ENCODE measurements around the gene ERN1. TPM values are rescaled to one million over a fixed set of nuclear protein-coding genes. Genes with fewer than 3 reads are reported as not detected.

ERN1 gene
- total and polyA plus RNA-seq, 2 donors (not counting 3 experiments of a cell fraction or from before 2014, with no cell fraction given), result 9.1 to 21.5 TPM

DNA sequence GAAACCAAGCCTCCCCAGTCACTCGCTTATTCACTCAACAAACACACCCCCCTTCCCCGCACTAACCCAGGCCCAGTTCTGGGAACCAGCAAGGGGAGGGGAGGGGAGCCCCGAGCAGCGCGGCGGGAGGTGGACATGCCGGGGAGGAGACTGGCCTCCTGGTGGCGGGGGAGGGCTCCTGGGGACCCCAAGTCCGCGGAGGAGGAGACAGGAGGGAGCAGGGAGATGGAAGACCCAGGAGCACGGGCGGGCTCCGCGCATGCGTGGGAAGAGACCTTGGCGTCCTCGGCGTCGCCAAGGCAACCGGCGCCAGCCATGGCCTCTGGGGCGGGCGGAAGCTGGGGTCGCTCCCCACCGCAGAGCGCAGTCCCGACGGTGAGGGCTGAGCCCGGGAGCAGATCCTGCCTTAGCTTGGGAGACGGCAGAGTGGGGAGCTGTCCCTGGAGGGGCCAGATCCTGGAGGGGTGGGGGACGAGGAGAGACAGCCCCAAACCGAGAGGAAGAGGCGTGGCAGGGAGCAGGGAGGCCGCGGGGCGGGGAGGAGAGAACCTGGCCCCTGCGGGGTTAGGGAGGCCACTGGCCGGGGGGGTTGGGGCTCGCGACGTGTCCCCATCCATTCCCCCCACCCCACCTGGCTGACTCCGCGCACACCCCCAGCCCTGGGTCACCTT, 131.8 kb downstream of the ERN1 start, which contains the start of gene PRR29:
Gene PRR29, plus strand, starts transcription at position 302 of the 671 bp plus-strand sequence. Its CDS starts 14 bp downstream, at position 316.
- Histone ChIP-seq H2AFZ (ENCODE audit: low read depth, low read length) (peak within 1 kb of the TSS; percentile 72), H4K20me1 (replicated peaks; ENCODE audit: control insufficient read depth, extremely low read depth, insufficient read depth, low read length) (no peaks in the 10 kb centered on the region), H3K9me3 (replicated peaks; ENCODE audit: control insufficient read depth, insufficient read depth, low read length) (no peaks in the 10 kb centered on the region), H3K4me3 (replicated peaks in 1 of 3; ENCODE audit: insufficient read depth in 1 of 3, low read depth in 1 of 3, low read length in 3 of 3) (peak within 1 kb of the TSS; percentile 12 to 59 (median 37)), H3K36me3 (ENCODE audit: control insufficient read depth in 2 of 2, extremely low read depth in 1 of 2, insufficient read depth in 2 of 2, low read length in 2 of 2) (peaks cover 7 to 9% of the 10 kb centered on the region in 2 experiments), H3K9ac (replicated peaks; ENCODE audit: extremely low read depth, insufficient read depth, low read length) (peak within 1 kb of the TSS; percentile 19), H3K27me3 (ENCODE audit: control insufficient read depth in 2 of 2, insufficient read depth in 2 of 2, low read length in 2 of 2) (no peaks in the 10 kb centered on the region), H3K79me2 (ENCODE audit: control insufficient read depth, insufficient read depth, low read length) (peaks cover 5% of the 10 kb centered on the region), H3K9me1 (replicated peaks; ENCODE audit: control insufficient read depth, extremely low read depth, insufficient read depth, low read length) (no peaks in the 10 kb centered on the region), H3K27ac (ENCODE audit: insufficient read depth, low read depth, low read length) (peak within 1 kb of the TSS; percentile 23), H3K4me1 (ENCODE audit: control insufficient read depth, extremely low read depth, insufficient read depth, low read length) (peaks cover 42% of the 10 kb centered on the region), H3K4me2 (ENCODE audit: insufficient read depth, low read length) (peak within 1 kb of the TSS; percentile 71)
- CTCF ChIA-PET, result interaction anchor here (0.8 to 6.6 kb wide), 8 partner anchors 8 to 284 kb away, joined by 4 to 113 read pairs (median 12); partner anchors contain the start of genes GH1 and ICAM2
- no TSS peak for BruUV-seq (replicated peaks)
- dilution Hi-C loops (cut with MboI; ENCODE audit: extremely low pct_ligation_motif_present, low sequenced_read_pairs), result no loop called here
- DNase-seq (ENCODE audit: low read depth, low spot score), result peak; percentile 71
- TF ChIP-seq GATA2 (IDR thresholded peaks at IDR 0.05; ENCODE audit: insufficient read depth, insufficient read length, low read depth, low read length) (no peak), EZH2 (IDR thresholded peaks at IDR 0.05; ENCODE audit: borderline replicate concordance, low read depth, low read length, severe bottlenecking) (no peak), FOS (IDR thresholded peaks at IDR 0.05; ENCODE audit: borderline replicate concordance, insufficient read depth, low read length) (no peak), MYC (IDR thresholded peaks at IDR 0.05; ENCODE audit: low read depth, low read length) (no peak), POLR2A (IDR thresholded peaks at IDR 0.05; ENCODE audit: low read depth, low read length) (no peak), POLR2AphosphoS5 (IDR thresholded peaks at IDR 0.05; ENCODE audit: insufficient read depth, low read depth, low read length) (no peak)
- TF ChIP-seq, protein P1, sequence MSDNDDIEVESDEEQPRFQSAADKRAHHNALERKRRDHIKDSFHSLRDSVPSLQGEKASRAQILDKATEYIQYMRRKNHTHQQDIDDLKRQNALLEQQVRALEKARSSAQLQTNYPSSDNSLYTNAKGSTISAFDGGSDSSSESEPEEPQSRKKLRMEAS (IDR thresholded peaks at IDR 0.05; ENCODE audit: insufficient read depth, insufficient read length), result no peak
- TF ChIP-seq, protein P2, sequence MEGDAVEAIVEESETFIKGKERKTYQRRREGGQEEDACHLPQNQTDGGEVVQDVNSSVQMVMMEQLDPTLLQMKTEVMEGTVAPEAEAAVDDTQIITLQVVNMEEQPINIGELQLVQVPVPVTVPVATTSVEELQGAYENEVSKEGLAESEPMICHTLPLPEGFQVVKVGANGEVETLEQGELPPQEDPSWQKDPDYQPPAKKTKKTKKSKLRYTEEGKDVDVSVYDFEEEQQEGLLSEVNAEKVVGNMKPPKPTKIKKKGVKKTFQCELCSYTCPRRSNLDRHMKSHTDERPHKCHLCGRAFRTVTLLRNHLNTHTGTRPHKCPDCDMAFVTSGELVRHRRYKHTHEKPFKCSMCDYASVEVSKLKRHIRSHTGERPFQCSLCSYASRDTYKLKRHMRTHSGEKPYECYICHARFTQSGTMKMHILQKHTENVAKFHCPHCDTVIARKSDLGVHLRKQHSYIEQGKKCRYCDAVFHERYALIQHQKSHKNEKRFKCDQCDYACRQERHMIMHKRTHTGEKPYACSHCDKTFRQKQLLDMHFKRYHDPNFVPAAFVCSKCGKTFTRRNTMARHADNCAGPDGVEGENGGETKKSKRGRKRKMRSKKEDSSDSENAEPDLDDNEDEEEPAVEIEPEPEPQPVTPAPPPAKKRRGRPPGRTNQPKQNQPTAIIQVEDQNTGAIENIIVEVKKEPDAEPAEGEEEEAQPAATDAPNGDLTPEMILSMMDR (IDR thresholded peaks at IDR 0.05; ENCODE audit: extremely low read depth in 1 of 2, insufficient read depth in 1 of 2, low read depth in 1 of 2, low read length in 2 of 2), result no peak
- intact Hi-C loops (cut with micrococcal nuclease), result loop anchor here (1.0 kb wide), 1 partner anchor 27 kb away; no protein-coding TSS in a partner anchor
- FAIRE-seq, result peak; percentile 68
- POLR2A ChIA-PET, result interaction anchor here (1.1 kb wide), 1 partner anchor 147 kb away, joined by 4 read pairs; no protein-coding TSS in a partner anchor
